SK-N-SH (cell line): Measurements from ENCODE around the gene GALNT13. TPM values are rescaled to one million over a fixed set of nuclear protein-coding genes. Genes with fewer than 3 reads are reported as not detected.

ENCODE experiments used
- CTCF ChIA-PET: fragments of 300-600, 350-600 bp; formaldehyde crosslinking; extraction: SDS; loops from one replicate; lab custom pipeline; 2021; lab: Yijun Ruan, JAX
- POLR2A ChIA-PET: fragments of 350-600 bp; sonication (Branson Sonifier 250); formaldehyde crosslinking; extraction: SDS; loops from one replicate; lab custom pipeline; 2020; ENCODE audit warnings: antibody characterized with exemption, inconsistent platforms; lab: Yijun Ruan, JAX
- DNase-seq: peaks from one replicate; pipeline ENCODE4 v3.0.0; 2012
- H2AFZ ChIP-seq: fragments of 200-600 bp; sonication (generic); 2 replicates; pipeline ENCODE4 v1.8.1; 2016; ENCODE audit warnings: antibody characterized with exemption, mild to moderate bottlenecking, low read depth
- H3F3A ChIP-seq: fragments of 200-600 bp; sonication (generic); replicated peaks from 2 replicates; pipeline ENCODE3; 2016; ENCODE audit warnings: antibody characterized with exemption, mild to moderate bottlenecking; ENCODE audit not compliant: insufficient read depth
- H3K27ac ChIP-seq, 2 experiments: fragments of 200-500 bp in 1 of 2; fragments of 200-600 bp in 1 of 2; sonication (Bioruptor generic) in 1 of 2; sonication (generic), shearing (Covaris generic) in 1 of 2; 2 replicates each; pipeline versions ENCODE4 v1.5.1 to v1.6.1; 2014 to 2016; ENCODE audit warnings: low read depth in 2 of 2, inconsistent platforms in 1 of 2, low read length in 1 of 2, mild to moderate bottlenecking in 1 of 2, mixed read lengths in 1 of 2
- H3K27me3 ChIP-seq: fragments of 200-600 bp; sonication (generic), shearing (Covaris generic); 2 replicates; pipeline ENCODE4 v1.6.1; 2016; ENCODE audit warnings: mixed run types; ENCODE audit not compliant: insufficient read depth
- H3K36me3 ChIP-seq, 2 experiments: fragments of 200-500 bp in 1 of 2; fragments of 200-600 bp in 1 of 2; sonication (Bioruptor generic) in 1 of 2; sonication (generic) in 1 of 2; replicated peaks in 1 of 2; 2 replicates each; pipeline versions ENCODE3 to v1.5.1; 2014 to 2016; ENCODE audit warnings: low read length in 1 of 2, mild to moderate bottlenecking in 1 of 2; ENCODE audit not compliant: insufficient read depth in 2 of 2, control insufficient read depth in 1 of 2
- H3K4me1 ChIP-seq, 2 experiments: fragments of 200-500 bp in 1 of 2; fragments of 200-600 bp in 1 of 2; sonication (Bioruptor generic) in 1 of 2; sonication (generic), shearing (Covaris generic) in 1 of 2; 2 replicates each; pipeline versions ENCODE4 v1.5.1 to v1.6.1; 2014 to 2016; ENCODE audit warnings: low read depth in 1 of 2, low read length in 1 of 2, mixed run types in 1 of 2; ENCODE audit not compliant: insufficient read depth in 2 of 2, control insufficient read depth in 1 of 2
- H3K4me2 ChIP-seq: fragments of 200-600 bp; sonication (generic), shearing (Covaris generic); 2 replicates; pipeline ENCODE4 v1.6.1; 2017; ENCODE audit warnings: mixed run types
- H3K4me3 ChIP-seq, 2 experiments: fragments of 200-500 bp in 1 of 2; fragments of 200-600 bp in 1 of 2; sonication (Bioruptor generic) in 1 of 2; sonication (generic), shearing (Covaris generic) in 1 of 2; 2 replicates each; pipeline versions ENCODE4 v1.5.1 to v1.8.1; 2014 to 2016; ENCODE audit warnings: low read depth in 2 of 2, inconsistent platforms in 1 of 2, low read length in 1 of 2, mild to moderate bottlenecking in 1 of 2, mixed read lengths in 1 of 2, moderate library complexity in 1 of 2
- H3K79me2 ChIP-seq: fragments of 200-600 bp; sonication (generic); 2 replicates; pipeline ENCODE4 v1.8.1; 2017; ENCODE audit warnings: mild to moderate bottlenecking; ENCODE audit not compliant: insufficient read depth
- H3K9ac ChIP-seq: fragments of 200-600 bp; sonication (generic); 2 replicates; pipeline ENCODE4 v1.6.1; 2017; ENCODE audit warnings: mixed run types
- H3K9me2 ChIP-seq: fragments of 200-600 bp; sonication (generic); 2 replicates; pipeline ENCODE4 v1.6.1; 2017; ENCODE audit warnings: mixed run types
- H3K9me3 ChIP-seq: fragments of 200-600 bp; sonication (generic); 2 replicates; pipeline ENCODE4 v1.6.1; 2017; ENCODE audit warnings: mixed run types, mild to moderate bottlenecking, moderate library complexity
- H4K20me1 ChIP-seq: fragments of 200-600 bp; sonication (generic); 2 replicates; pipeline ENCODE4 v1.6.1; 2017; ENCODE audit warnings: mild to moderate bottlenecking, mixed run types; ENCODE audit not compliant: insufficient read depth
- CHD2 ChIP-seq: fragments of 150-350 bp; IDR thresholded peaks from 2 replicates; pipeline ENCODE4 v1.6.1; 2018; ENCODE audit warnings: low read length; ENCODE audit not compliant: partially characterized antibody
- ELF1 ChIP-seq: IDR thresholded peaks from 2 replicates; pipeline ENCODE4 v1.4.0; 2012
- EP300 ChIP-seq, 2 experiments: IDR thresholded peaks; 2 replicates each; pipeline versions ENCODE4 v1.4.0 to v1.6.1; 2012; ENCODE audit warnings: borderline replicate concordance in 1 of 2, low read depth in 1 of 2, low read length in 1 of 2
- FOXJ3 ChIP-seq: sonication (generic); formaldehyde crosslinking; IDR thresholded peaks from 2 replicates; pipeline ENCODE4 v1.5.1; 2020; ENCODE audit warnings: mild to moderate bottlenecking, missing genetic modification reagents
- GABPA ChIP-seq: IDR thresholded peaks from 2 replicates; pipeline ENCODE4 v1.4.0; 2012; ENCODE audit warnings: low read depth, mild to moderate bottlenecking
- GATA2 ChIP-seq: sonication (generic); formaldehyde crosslinking; IDR thresholded peaks from 2 replicates; pipeline ENCODE4 v1.5.0; 2020; ENCODE audit warnings: mild to moderate bottlenecking, missing genetic modification reagents
- MEF2A ChIP-seq: IDR thresholded peaks from 2 replicates; pipeline ENCODE4 v1.4.0; 2012; ENCODE audit warnings: low read depth, borderline replicate concordance
- MXI1 ChIP-seq: IDR thresholded peaks from 2 replicates; pipeline ENCODE4 v1.6.1; 2012; ENCODE audit warnings: mild to moderate bottlenecking, low read depth, low read length, improper control_type of control experiment
- NRF1 ChIP-seq: IDR thresholded peaks from 2 replicates; pipeline ENCODE4 v1.6.1; 2012; ENCODE audit warnings: low read depth, mild to moderate bottlenecking, low read length
- RAD21 ChIP-seq: IDR thresholded peaks from 2 replicates; pipeline ENCODE4 v1.6.1; 2012; ENCODE audit warnings: mild to moderate bottlenecking, low read length
- RFX5 ChIP-seq: IDR thresholded peaks from 2 replicates; pipeline ENCODE4 v1.6.1; 2012; ENCODE audit warnings: mild to moderate bottlenecking, improper control_type of control experiment, low read length
- RXRA ChIP-seq: IDR thresholded peaks from 2 replicates; pipeline ENCODE4 v1.4.0; 2012; ENCODE audit warnings: low read depth, mild to moderate bottlenecking, borderline replicate concordance
- TCF12 ChIP-seq: IDR thresholded peaks from 2 replicates; pipeline ENCODE4 v1.4.0; 2012
- TEAD4 ChIP-seq: IDR thresholded peaks from 2 replicates; pipeline ENCODE4 v1.4.0; 2012; ENCODE audit warnings: mild to moderate bottlenecking, borderline replicate concordance; ENCODE audit not compliant: insufficient read depth
- WGBS: methylation state at CpG from one replicate; pipeline ENCODE4 v1.1.6; 2017; ENCODE audit warnings: low lambda C conversion rate; 5-methylcytosine and 5-hydroxymethylcytosine counted together
- polyA plus RNA-seq, 3 experiments: library from polyadenylated mRNA; depleted of rRNA; stranded (reverse); fragments of >200 nt; gene quantifications; 2 replicates each; pipeline ENCODE4 v1.2.3, GENCODE V29; 2012
- TF ChIP-seq, protein P1 (sequence below): IDR thresholded peaks from 2 replicates; pipeline ENCODE4 v1.6.1; 2012; ENCODE audit warnings: mild to moderate bottlenecking, low read depth, low read length, moderate library complexity
- TF ChIP-seq, protein P2 (sequence below): fragments of 200-600 bp; sonication (generic); IDR thresholded peaks from 2 replicates; pipeline ENCODE4 v1.6.1; 2017; ENCODE audit warnings: antibody characterized with exemption, mild to moderate bottlenecking, moderate library complexity
- TF ChIP-seq, protein P3 (sequence below): IDR thresholded peaks from 2 replicates; pipeline ENCODE4 v1.4.0; 2012; ENCODE audit warnings: low read depth, borderline replicate concordance
- TF ChIP-seq, protein P4 (sequence below): fragments of 150-350 bp; IDR thresholded peaks from 2 replicates; pipeline ENCODE4 v1.6.1; 2017; ENCODE audit warnings: antibody characterized with exemption, low read length, low read depth, borderline replicate concordance

Gene GALNT13
- polyA plus RNA-seq, 1 of the 3 experiments (the other 2 are of a cell fraction), result 0.33 TPM

DNA sequence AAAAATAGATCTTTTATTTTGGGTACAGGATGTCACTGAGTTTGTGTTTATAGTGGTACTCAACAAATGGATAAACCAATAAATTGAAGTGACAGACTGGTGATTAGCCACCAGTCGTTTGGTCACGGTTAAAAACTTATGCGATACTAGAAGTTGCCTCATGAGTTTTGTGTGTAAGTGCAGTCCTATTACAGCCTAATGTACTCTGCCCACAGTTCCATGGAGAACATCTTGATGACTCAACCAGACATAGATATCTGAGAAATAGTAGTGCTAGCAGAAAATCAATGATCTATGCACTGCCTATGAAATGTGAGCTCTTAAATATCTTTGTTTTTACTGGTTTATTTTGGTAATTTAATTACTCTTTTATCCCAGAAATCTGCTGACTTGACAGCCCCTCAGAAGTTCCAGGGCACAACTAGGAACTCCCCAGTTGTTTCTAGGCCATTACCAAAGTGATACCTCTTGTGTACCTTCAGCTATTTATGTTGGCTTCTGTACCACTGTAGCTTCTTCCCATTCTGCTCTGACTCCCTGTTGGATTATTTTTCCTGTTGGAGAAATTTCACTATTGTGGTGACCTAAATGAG is 617.6 kb downstream of the GALNT13 start:
- Histone ChIP-seq H3K27me3 (no peaks in the 10 kb centered on the region), H3K27ac (no peak overlapping the region), H3K9me2 (no peaks in the 10 kb centered on the region), H3K4me1 (no peaks in the 10 kb centered on the region), H3K9ac (no peak overlapping the region), H3K36me3 (no peaks in the 10 kb centered on the region), H3F3A (no peaks in the 10 kb centered on the region), H4K20me1 (no peaks in the 10 kb centered on the region), H2AFZ (no peak overlapping the region), H3K4me3 (no peak overlapping the region), H3K79me2 (no peaks in the 10 kb centered on the region)
- 66% methylated on average over 3 of the region's 3 CpGs for WGBS
- DNase-seq, result no peak
- POLR2A ChIA-PET, result no interaction called here
- TF ChIP-seq, protein P1, sequence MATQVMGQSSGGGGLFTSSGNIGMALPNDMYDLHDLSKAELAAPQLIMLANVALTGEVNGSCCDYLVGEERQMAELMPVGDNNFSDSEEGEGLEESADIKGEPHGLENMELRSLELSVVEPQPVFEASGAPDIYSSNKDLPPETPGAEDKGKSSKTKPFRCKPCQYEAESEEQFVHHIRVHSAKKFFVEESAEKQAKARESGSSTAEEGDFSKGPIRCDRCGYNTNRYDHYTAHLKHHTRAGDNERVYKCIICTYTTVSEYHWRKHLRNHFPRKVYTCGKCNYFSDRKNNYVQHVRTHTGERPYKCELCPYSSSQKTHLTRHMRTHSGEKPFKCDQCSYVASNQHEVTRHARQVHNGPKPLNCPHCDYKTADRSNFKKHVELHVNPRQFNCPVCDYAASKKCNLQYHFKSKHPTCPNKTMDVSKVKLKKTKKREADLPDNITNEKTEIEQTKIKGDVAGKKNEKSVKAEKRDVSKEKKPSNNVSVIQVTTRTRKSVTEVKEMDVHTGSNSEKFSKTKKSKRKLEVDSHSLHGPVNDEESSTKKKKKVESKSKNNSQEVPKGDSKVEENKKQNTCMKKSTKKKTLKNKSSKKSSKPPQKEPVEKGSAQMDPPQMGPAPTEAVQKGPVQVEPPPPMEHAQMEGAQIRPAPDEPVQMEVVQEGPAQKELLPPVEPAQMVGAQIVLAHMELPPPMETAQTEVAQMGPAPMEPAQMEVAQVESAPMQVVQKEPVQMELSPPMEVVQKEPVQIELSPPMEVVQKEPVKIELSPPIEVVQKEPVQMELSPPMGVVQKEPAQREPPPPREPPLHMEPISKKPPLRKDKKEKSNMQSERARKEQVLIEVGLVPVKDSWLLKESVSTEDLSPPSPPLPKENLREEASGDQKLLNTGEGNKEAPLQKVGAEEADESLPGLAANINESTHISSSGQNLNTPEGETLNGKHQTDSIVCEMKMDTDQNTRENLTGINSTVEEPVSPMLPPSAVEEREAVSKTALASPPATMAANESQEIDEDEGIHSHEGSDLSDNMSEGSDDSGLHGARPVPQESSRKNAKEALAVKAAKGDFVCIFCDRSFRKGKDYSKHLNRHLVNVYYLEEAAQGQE, result no peak
- TF ChIP-seq ELF1 (no peak), TCF12 (no peak), RXRA (no peak), FOXJ3 (CRISPR knock-in tag) (no peak)
- TF ChIP-seq, protein P2, sequence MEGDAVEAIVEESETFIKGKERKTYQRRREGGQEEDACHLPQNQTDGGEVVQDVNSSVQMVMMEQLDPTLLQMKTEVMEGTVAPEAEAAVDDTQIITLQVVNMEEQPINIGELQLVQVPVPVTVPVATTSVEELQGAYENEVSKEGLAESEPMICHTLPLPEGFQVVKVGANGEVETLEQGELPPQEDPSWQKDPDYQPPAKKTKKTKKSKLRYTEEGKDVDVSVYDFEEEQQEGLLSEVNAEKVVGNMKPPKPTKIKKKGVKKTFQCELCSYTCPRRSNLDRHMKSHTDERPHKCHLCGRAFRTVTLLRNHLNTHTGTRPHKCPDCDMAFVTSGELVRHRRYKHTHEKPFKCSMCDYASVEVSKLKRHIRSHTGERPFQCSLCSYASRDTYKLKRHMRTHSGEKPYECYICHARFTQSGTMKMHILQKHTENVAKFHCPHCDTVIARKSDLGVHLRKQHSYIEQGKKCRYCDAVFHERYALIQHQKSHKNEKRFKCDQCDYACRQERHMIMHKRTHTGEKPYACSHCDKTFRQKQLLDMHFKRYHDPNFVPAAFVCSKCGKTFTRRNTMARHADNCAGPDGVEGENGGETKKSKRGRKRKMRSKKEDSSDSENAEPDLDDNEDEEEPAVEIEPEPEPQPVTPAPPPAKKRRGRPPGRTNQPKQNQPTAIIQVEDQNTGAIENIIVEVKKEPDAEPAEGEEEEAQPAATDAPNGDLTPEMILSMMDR, result no peak
- TF ChIP-seq, all 33 proteins: peak for 0
- H3K9me3 ChIP-seq, result no peaks in the 10 kb centered on the region
- CTCF ChIA-PET, result no interaction called here
- H3K4me2 ChIP-seq, result no peak overlapping the region

DNA sequence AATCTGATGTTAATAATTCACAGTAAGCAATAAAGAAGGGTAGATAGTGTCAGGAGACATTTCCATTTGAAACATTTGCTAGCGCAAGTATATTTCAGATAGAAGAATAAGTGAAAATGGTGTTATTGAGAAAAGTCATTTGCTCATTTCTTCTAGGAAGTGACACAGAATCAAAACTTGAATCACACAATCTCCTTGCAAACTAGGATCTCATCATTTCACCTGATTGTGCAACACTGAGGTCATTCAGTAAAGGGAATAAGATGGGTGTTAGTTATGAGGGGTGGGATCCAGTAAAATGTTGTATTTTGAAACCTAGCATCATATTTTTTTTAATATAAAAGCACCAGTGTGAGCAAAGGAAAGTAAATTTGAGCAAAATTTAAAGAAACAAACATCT is 618.8 kb downstream of the GALNT13 start:
- Histone ChIP-seq H3K79me2 (no peaks in the 10 kb centered on the region), H3K4me1 (no peaks in the 10 kb centered on the region), H3K4me3 (no peak overlapping the region), H3K27me3 (no peaks in the 10 kb centered on the region), H3K36me3 (no peaks in the 10 kb centered on the region), H3K9me2 (no peaks in the 10 kb centered on the region), H3K9ac (no peak overlapping the region), H3K4me2 (no peak overlapping the region), H4K20me1 (no peaks in the 10 kb centered on the region), H3K9me3 (no peaks in the 10 kb centered on the region), H3K27ac (no peak overlapping the region), H3F3A (no peaks in the 10 kb centered on the region), H2AFZ (no peak overlapping the region)
- POLR2A ChIA-PET, result no interaction called here
- CTCF ChIA-PET, result no interaction called here
- DNase-seq, result no peak
- WGBS, result 93% methylated on average over 1 of the region's 1 CpG
- no peak for TF ChIP-seq TEAD4
- no peak for TF ChIP-seq MXI1
- no peak for TF ChIP-seq EP300 (IDR thresholded peaks at IDR 0.05; ENCODE audit: borderline replicate concordance in 1 of 2, low read depth in 1 of 2, low read length in 1 of 2)
- TF ChIP-seq RAD21, result no peak
- TF ChIP-seq FOXJ3 (CRISPR knock-in tag), result no peak
- no peak for TF ChIP-seq NRF1
- TF ChIP-seq GABPA, result no peak
- TF ChIP-seq, protein P3, sequence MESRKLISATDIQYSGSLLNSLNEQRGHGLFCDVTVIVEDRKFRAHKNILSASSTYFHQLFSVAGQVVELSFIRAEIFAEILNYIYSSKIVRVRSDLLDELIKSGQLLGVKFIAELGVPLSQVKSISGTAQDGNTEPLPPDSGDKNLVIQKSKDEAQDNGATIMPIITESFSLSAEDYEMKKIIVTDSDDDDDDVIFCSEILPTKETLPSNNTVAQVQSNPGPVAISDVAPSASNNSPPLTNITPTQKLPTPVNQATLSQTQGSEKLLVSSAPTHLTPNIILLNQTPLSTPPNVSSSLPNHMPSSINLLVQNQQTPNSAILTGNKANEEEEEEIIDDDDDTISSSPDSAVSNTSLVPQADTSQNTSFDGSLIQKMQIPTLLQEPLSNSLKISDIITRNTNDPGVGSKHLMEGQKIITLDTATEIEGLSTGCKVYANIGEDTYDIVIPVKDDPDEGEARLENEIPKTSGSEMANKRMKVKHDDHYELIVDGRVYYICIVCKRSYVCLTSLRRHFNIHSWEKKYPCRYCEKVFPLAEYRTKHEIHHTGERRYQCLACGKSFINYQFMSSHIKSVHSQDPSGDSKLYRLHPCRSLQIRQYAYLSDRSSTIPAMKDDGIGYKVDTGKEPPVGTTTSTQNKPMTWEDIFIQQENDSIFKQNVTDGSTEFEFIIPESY, result no peak
- TF ChIP-seq GATA2 (CRISPR knock-in tag), result no peak
- no peak for TF ChIP-seq RFX5
- TF ChIP-seq, protein P4, sequence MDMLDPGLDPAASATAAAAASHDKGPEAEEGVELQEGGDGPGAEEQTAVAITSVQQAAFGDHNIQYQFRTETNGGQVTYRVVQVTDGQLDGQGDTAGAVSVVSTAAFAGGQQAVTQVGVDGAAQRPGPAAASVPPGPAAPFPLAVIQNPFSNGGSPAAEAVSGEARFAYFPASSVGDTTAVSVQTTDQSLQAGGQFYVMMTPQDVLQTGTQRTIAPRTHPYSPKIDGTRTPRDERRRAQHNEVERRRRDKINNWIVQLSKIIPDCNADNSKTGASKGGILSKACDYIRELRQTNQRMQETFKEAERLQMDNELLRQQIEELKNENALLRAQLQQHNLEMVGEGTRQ, result no peak
- no peak for TF ChIP-seq CHD2
- no peak for TF ChIP-seq MEF2A
